Measurements from ENCODE around the gene REN. TPM values are rescaled to one million over a fixed set of nuclear protein-coding genes. Genes with fewer than 3 reads are reported as not detected.

REN gene
- total and polyA plus RNA-seq, 9 of the 15 experiments (the other 6 are each of a cell fraction or from before 2014, with no cell fraction given) = 1.7 to 9.9 (median 3.1) TPM

DNA sequence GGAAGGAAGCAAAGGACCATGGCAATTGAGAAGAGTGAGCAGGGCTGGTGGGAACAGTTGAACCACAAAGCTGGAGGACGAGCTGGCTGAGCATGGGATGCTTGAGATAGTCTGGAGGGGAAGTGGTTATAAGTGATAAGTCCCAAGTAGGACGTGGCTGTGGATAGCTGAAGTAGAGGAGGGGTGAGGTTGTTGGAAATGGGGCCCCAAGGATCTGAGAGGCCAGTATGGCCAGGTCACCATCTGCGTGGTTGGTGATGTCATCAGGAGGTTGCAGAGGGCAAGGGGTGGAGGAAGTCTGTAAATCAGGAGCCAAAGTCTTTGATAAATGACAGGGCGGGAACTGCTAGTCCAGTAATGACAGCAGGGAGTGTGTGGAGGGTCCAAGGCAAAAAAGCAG lies 11.0 kb upstream of the REN start (continued):
- TF ChIP-seq, protein P1, sequence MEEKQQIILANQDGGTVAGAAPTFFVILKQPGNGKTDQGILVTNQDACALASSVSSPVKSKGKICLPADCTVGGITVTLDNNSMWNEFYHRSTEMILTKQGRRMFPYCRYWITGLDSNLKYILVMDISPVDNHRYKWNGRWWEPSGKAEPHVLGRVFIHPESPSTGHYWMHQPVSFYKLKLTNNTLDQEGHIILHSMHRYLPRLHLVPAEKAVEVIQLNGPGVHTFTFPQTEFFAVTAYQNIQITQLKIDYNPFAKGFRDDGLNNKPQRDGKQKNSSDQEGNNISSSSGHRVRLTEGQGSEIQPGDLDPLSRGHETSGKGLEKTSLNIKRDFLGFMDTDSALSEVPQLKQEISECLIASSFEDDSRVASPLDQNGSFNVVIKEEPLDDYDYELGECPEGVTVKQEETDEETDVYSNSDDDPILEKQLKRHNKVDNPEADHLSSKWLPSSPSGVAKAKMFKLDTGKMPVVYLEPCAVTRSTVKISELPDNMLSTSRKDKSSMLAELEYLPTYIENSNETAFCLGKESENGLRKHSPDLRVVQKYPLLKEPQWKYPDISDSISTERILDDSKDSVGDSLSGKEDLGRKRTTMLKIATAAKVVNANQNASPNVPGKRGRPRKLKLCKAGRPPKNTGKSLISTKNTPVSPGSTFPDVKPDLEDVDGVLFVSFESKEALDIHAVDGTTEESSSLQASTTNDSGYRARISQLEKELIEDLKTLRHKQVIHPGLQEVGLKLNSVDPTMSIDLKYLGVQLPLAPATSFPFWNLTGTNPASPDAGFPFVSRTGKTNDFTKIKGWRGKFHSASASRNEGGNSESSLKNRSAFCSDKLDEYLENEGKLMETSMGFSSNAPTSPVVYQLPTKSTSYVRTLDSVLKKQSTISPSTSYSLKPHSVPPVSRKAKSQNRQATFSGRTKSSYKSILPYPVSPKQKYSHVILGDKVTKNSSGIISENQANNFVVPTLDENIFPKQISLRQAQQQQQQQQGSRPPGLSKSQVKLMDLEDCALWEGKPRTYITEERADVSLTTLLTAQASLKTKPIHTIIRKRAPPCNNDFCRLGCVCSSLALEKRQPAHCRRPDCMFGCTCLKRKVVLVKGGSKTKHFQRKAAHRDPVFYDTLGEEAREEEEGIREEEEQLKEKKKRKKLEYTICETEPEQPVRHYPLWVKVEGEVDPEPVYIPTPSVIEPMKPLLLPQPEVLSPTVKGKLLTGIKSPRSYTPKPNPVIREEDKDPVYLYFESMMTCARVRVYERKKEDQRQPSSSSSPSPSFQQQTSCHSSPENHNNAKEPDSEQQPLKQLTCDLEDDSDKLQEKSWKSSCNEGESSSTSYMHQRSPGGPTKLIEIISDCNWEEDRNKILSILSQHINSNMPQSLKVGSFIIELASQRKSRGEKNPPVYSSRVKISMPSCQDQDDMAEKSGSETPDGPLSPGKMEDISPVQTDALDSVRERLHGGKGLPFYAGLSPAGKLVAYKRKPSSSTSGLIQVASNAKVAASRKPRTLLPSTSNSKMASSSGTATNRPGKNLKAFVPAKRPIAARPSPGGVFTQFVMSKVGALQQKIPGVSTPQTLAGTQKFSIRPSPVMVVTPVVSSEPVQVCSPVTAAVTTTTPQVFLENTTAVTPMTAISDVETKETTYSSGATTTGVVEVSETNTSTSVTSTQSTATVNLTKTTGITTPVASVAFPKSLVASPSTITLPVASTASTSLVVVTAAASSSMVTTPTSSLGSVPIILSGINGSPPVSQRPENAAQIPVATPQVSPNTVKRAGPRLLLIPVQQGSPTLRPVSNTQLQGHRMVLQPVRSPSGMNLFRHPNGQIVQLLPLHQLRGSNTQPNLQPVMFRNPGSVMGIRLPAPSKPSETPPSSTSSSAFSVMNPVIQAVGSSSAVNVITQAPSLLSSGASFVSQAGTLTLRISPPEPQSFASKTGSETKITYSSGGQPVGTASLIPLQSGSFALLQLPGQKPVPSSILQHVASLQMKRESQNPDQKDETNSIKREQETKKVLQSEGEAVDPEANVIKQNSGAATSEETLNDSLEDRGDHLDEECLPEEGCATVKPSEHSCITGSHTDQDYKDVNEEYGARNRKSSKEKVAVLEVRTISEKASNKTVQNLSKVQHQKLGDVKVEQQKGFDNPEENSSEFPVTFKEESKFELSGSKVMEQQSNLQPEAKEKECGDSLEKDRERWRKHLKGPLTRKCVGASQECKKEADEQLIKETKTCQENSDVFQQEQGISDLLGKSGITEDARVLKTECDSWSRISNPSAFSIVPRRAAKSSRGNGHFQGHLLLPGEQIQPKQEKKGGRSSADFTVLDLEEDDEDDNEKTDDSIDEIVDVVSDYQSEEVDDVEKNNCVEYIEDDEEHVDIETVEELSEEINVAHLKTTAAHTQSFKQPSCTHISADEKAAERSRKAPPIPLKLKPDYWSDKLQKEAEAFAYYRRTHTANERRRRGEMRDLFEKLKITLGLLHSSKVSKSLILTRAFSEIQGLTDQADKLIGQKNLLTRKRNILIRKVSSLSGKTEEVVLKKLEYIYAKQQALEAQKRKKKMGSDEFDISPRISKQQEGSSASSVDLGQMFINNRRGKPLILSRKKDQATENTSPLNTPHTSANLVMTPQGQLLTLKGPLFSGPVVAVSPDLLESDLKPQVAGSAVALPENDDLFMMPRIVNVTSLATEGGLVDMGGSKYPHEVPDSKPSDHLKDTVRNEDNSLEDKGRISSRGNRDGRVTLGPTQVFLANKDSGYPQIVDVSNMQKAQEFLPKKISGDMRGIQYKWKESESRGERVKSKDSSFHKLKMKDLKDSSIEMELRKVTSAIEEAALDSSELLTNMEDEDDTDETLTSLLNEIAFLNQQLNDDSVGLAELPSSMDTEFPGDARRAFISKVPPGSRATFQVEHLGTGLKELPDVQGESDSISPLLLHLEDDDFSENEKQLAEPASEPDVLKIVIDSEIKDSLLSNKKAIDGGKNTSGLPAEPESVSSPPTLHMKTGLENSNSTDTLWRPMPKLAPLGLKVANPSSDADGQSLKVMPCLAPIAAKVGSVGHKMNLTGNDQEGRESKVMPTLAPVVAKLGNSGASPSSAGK (IDR thresholded peaks at IDR 0.05) = peak; percentile 31; the same call in 1 of the 2 replicates
- TF ChIP-seq CBFB (CRISPR knock-in tag; IDR thresholded peaks at IDR 0.05) = peak; percentile 66; the same call in 1 of the 2 replicates
- no peak for TF ChIP-seq RFX5 (IDR thresholded peaks at IDR 0.05; ENCODE audit: low read depth, low read length)
- 0 out of 2 replicates have a peak, but pooled peaks have one; percentile 32 for TF ChIP-seq POLR2AphosphoS5 (IDR thresholded peaks at IDR 0.05; ENCODE audit: control insufficient read depth, insufficient read depth, low read depth, low read length)
- no peak for TF ChIP-seq HNRNPLL (IDR thresholded peaks at IDR 0.05; ENCODE audit: low read depth, low read length, poor library complexity, severe bottlenecking)
- TF ChIP-seq NR2C2 (CRISPR knock-in tag; IDR thresholded peaks at IDR 0.05) = peak; percentile 58
- TF ChIP-seq NR2C2 (tag; IDR thresholded peaks at IDR 0.05) = peak; percentile 84
- TF ChIP-seq BRD9 (IDR thresholded peaks at IDR 0.05; ENCODE audit: low read depth, partially characterized antibody) = peak; percentile 43
- peak; percentile 93 for TF ChIP-seq KLF16 (IDR thresholded peaks at IDR 0.05)
- no peak for TF ChIP-seq BMI1 (IDR thresholded peaks at IDR 0.05; ENCODE audit: low read length)
- 0 out of 2 replicates have a peak, but pooled peaks have one; percentile 67 for TF ChIP-seq HES1 (IDR thresholded peaks at IDR 0.05; ENCODE audit: low read depth)
- no peak for TF ChIP-seq PCBP1 (IDR thresholded peaks at IDR 0.05; ENCODE audit: low read depth, low read length, poor library complexity, severe bottlenecking)
- peak; percentile 61; the same call in 1 of the 2 replicates for TF ChIP-seq SMARCE1 (IDR thresholded peaks at IDR 0.05)
- peak; percentile 64; the same call in 1 of the 2 replicates for TF ChIP-seq PML (IDR thresholded peaks at IDR 0.05; ENCODE audit: low read length)
- TF ChIP-seq, protein P2, sequence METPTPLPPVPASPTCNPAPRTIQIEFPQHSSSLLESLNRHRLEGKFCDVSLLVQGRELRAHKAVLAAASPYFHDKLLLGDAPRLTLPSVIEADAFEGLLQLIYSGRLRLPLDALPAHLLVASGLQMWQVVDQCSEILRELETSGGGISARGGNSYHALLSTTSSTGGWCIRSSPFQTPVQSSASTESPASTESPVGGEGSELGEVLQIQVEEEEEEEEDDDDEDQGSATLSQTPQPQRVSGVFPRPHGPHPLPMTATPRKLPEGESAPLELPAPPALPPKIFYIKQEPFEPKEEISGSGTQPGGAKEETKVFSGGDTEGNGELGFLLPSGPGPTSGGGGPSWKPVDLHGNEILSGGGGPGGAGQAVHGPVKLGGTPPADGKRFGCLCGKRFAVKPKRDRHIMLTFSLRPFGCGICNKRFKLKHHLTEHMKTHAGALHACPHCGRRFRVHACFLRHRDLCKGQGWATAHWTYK (CRISPR knock-in tag; IDR thresholded peaks at IDR 0.05) = peak; percentile 15; the same call in 1 of the 2 replicates
- no peak for TF ChIP-seq NR3C1 (CRISPR knock-in tag; IDR thresholded peaks at IDR 0.05)
- TF ChIP-seq ARID1B (IDR thresholded peaks at IDR 0.05) = peak; percentile 93

Data from K562 (cell line).